CD8-positive, alpha-beta memory T cell (primary cell): ENCODE results near the gene ABHD14A. TPM values are rescaled to one million over a fixed set of nuclear protein-coding genes. Genes with fewer than 3 reads are reported as not detected.
A peak's percentile ranks its signal among the peaks of the same experiment; 100 is the strongest.

Experiments used
- CTCF ChIA-PET: fragments of 350-600 bp; sonication (Branson Sonifier 250); formaldehyde crosslinking; loops from one replicate; lab custom pipeline; 2021; ENCODE audit warnings: antibody characterized with exemption; lab: Charles Lee
- POLR2A ChIA-PET: fragments of 350-600 bp; sonication (Branson Sonifier 250); formaldehyde crosslinking; loops from one replicate; lab custom pipeline; 2021; ENCODE audit warnings: antibody characterized with exemption; lab: Charles Lee
- DNase-seq, 5 donors: peaks; one replicate each; pipeline versions ENCODE4 v3.0.0 to v3.0.0-alpha.2; 2020 to 2022; ENCODE audit warnings: mixed read lengths in 1 of 5
- H3K27ac ChIP-seq: one replicate; pipeline ENCODE4 v1.7.0; 2013; ENCODE audit warnings: low read depth, mild to moderate bottlenecking, low read length, moderate library complexity
- H3K27me3 ChIP-seq: 2 replicates; pipeline ENCODE4 v1.7.0; 2013; ENCODE audit warnings: low read length, mild to moderate bottlenecking; ENCODE audit not compliant: insufficient read depth, poor library complexity, severe bottlenecking
- H3K36me3 ChIP-seq: 2 replicates; pipeline ENCODE4 v1.7.0; 2013; ENCODE audit warnings: mild to moderate bottlenecking, low read length, moderate library complexity; ENCODE audit not compliant: insufficient read depth
- H3K4me1 ChIP-seq: 2 replicates; pipeline ENCODE4 v1.7.0; 2013; ENCODE audit warnings: mild to moderate bottlenecking, low read length, moderate library complexity; ENCODE audit not compliant: insufficient read depth
- H3K4me3 ChIP-seq: 2 replicates; pipeline ENCODE4 v1.7.0; 2013; ENCODE audit warnings: mild to moderate bottlenecking, low read length
- H3K9me3 ChIP-seq: 2 replicates; pipeline ENCODE4 v1.7.0; 2013; ENCODE audit warnings: mild to moderate bottlenecking, low read length
- H3K27ac Mint-ChIP-seq, 8 donors: one replicate each; pipeline ENCODE4 v1.8.0; 2020 to 2021; ENCODE audit warnings: mixed read lengths in 8 of 8, mild to moderate bottlenecking in 6 of 8, inconsistent platforms in 3 of 8, moderate library complexity in 3 of 8
- H3K27me3 Mint-ChIP-seq, 2 donors: one replicate each; pipeline ENCODE4 v1.8.0; 2020 to 2021; ENCODE audit warnings: mixed read lengths in 2 of 2, mild to moderate bottlenecking in 1 of 2, moderate library complexity in 1 of 2
- H3K36me3 Mint-ChIP-seq, 3 donors: one replicate each; pipeline ENCODE4 v1.8.0; 2020 to 2021; ENCODE audit warnings: mixed read lengths in 3 of 3, inconsistent platforms in 1 of 3, mild to moderate bottlenecking in 1 of 3
- H3K4me1 Mint-ChIP-seq, 3 donors: one replicate each; pipeline ENCODE4 v1.8.0; 2020 to 2021; ENCODE audit warnings: mixed read lengths in 3 of 3, inconsistent platforms in 1 of 3, mild to moderate bottlenecking in 1 of 3
- H3K4me3 Mint-ChIP-seq, 7 donors: one replicate each; pipeline ENCODE4 v1.8.0; 2020 to 2021; ENCODE audit warnings: mixed read lengths in 7 of 7, mild to moderate bottlenecking in 6 of 7, moderate library complexity in 4 of 7, inconsistent platforms in 2 of 7
- H3K9me3 Mint-ChIP-seq, 5 donors: one replicate each; pipeline ENCODE4 v1.8.0; 2020 to 2022; ENCODE audit warnings: mixed read lengths in 5 of 5, mild to moderate bottlenecking in 3 of 5, moderate library complexity in 2 of 5, inconsistent platforms in 1 of 5
- polyA plus RNA-seq: library from polyadenylated mRNA; unstranded; fragments of 300-500 nt; fragmentation: Illumina TruSeq; gene quantifications from one replicate; pipeline ENCODE4 v1.2.3, GENCODE V29; 2021
- total RNA-seq, 2 experiments: library from RNA; stranded (reverse); gene quantifications; one replicate each; pipeline ENCODE4 v1.2.3, GENCODE V29; 2021

ABHD14A gene
- total and polyA plus RNA-seq, 3 experiments from 2014 or later = 14.4 to 117 (median 16.0) TPM

DNA sequence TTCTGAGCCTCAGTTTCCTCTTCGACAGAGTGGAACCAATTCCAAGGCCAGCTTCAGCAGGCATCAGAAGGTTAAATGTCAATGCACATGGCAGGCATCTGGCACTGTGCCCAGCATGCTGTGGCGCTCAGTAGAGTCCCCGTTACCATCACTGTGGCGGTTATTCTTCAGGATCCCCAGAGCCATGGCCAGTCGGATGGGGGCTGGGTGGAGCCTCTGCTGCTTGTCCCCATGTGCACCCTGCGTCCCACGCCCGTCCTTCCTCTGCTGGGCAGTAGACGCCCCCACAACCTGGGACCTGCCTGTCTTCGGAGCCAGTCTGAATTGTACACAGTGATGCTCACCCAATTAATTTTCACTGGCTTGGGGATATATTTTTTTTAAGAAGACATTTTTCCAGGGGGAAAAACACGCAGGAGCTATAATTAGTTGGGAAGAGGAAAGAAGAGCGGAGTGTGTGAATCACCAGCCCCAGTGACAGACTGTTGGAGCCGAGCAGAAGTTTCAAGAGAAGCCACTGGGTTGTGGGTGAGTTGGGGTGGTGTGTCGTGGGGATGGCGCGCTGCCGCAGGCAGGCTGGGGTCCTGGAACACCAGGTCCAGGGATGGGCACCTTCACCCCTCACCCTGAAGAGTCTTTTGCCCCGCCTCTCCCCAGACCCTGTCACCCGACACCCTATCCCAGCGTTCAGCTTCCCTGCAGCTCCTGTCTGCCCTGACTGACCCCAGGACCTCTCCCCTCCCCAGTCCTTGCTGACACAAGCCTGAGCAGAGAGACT is 47.6 kb downstream of the ABHD14A start:
- H3K36me3 Mint-ChIP-seq = no peaks in the 10 kb centered on the region

DNA sequence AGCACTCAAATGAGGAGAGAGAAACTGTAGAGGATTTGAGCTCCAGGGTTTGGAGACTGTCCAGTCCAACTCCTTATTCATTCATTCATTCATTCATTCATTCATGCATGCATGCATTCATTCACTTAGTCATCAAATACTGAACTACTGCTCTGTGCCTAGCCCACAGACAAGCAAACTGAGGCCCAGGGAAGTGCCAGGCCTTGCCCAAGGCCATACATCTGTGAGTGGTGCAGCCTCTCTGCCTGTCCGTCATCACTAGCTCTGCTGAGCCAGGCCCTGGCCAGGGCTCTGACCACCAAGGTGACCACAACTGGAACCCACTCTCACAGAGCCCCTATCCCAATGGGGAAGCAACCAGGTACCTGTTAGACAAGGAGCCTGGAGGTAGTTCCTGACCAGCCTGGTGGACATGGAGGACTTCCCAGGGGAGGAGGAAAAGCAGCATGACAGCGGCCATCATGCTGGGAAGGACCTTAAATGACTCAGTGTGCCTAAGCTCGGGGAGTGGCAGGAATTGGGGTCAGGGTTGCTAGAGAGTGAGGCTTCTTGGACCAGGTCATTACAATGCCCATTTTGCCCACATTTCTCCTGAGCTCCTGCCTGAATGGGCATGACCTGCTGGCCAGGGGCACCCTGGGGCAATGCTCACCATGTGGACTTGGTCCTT is 48.4 kb downstream of the ABHD14A start:
- CTCF ChIA-PET = interaction anchor here (0.7 kb wide), 1 partner anchor 187 kb away, joined by 3 read pairs; no protein-coding TSS in a partner anchor

More for the DNA sequence above, 47.6 kb downstream of the ABHD14A start:
- peaks cover 0 to 1% of the 10 kb centered on the region in 2 donors for H3K27me3 Mint-ChIP-seq
- ChIA-PET POLR2A (no interaction called here), CTCF (interaction anchor here (0.7 kb wide), 1 partner anchor 188 kb away, joined by 3 read pairs; no protein-coding TSS in a partner anchor)
- H3K4me1 ChIP-seq = no peaks in the 10 kb centered on the region
- no peaks in the 10 kb centered on the region for H3K9me3 Mint-ChIP-seq
- peak overlapping the region in 1 of 8 donors; percentile 32 for H3K27ac Mint-ChIP-seq
- H3K4me3 Mint-ChIP-seq = no peak overlapping the region
- no peak overlapping the region for H3K4me3 ChIP-seq
- no peak for DNase-seq
- no peaks in the 10 kb centered on the region for H3K9me3 ChIP-seq
- no peaks in the 10 kb centered on the region for H3K36me3 ChIP-seq
- H3K4me1 Mint-ChIP-seq = no peaks in the 10 kb centered on the region
- no peak overlapping the region for H3K27ac ChIP-seq
- H3K27me3 ChIP-seq = no peaks in the 10 kb centered on the region

DNA sequence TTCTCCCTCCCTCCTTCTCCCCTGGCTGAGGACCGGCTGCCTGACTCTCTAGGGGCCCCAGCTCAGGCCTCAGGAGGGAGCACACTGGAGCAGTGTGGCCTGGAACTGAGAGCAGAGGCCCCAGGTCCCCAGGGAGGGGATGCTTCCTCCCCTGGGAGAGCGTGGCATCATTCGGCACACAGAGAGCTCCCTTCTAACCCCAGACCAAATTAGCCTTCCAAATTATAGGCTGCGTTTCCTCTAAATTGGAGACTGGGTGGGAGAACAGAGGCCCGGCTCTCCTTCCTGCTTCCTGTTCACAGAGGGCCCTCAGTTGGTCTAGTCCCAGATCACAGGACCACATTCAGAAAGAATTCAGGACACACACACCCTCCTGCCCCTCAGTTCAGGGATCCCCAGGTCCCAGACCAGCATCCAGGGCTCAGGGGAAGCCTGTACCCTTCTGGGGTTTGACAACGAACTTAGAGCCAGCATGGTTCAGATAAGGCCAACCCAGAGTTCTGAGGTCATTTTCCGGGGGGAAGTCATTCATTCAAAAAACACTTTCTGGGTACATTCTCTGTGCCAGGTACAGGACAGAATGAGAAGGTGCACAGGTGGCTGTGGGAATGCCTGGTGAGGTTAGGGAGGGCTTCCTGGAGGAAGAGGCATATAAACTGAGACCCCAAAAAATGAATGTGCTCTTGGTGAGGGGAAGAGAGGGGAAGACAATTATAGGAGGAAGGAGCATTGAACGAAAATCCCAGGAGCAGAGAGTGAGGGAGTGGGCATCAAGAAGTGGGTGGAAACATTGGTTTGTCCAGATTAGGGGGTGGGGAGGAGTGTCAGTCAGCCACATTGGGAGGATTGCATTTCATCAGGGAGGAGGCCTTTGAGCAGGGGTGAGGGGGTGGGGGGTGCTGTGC is 49.2 kb downstream of the ABHD14A start:
- no peak overlapping the region for H3K27ac Mint-ChIP-seq
- H3K4me1 Mint-ChIP-seq = no peaks in the 10 kb centered on the region
- no peaks in the 10 kb centered on the region for H3K36me3 Mint-ChIP-seq
- no peak overlapping the region for H3K27ac ChIP-seq
- no peaks in the 10 kb centered on the region for H3K4me1 ChIP-seq
- H3K9me3 Mint-ChIP-seq = no peaks in the 10 kb centered on the region
- no peak overlapping the region for H3K4me3 ChIP-seq
- no peaks in the 10 kb centered on the region for H3K36me3 ChIP-seq
- ChIA-PET CTCF (no interaction called here), POLR2A (no interaction called here)
- no peak overlapping the region for H3K4me3 Mint-ChIP-seq
- no peak for DNase-seq
- no peaks in the 10 kb centered on the region for H3K27me3 ChIP-seq
- H3K9me3 ChIP-seq = no peaks in the 10 kb centered on the region
- peaks cover 0 to 1% of the 10 kb centered on the region in 2 donors for H3K27me3 Mint-ChIP-seq

More for the DNA sequence above, 48.4 kb downstream of the ABHD14A start:
- H3K4me1 Mint-ChIP-seq = no peaks in the 10 kb centered on the region
- no peaks in the 10 kb centered on the region for H3K36me3 Mint-ChIP-seq
- no peaks in the 10 kb centered on the region for H3K9me3 Mint-ChIP-seq
- POLR2A ChIA-PET = no interaction called here
- no peaks in the 10 kb centered on the region for H3K27me3 ChIP-seq
- H3K4me3 ChIP-seq = no peak overlapping the region
- H3K27ac Mint-ChIP-seq = peak overlapping the region in 1 of 8 donors; percentile 64
- H3K4me3 Mint-ChIP-seq = no peak overlapping the region
- no peaks in the 10 kb centered on the region for H3K36me3 ChIP-seq
- H3K9me3 ChIP-seq = no peaks in the 10 kb centered on the region
- H3K27me3 Mint-ChIP-seq = peaks cover 0 to 1% of the 10 kb centered on the region in 2 donors
- no peak for DNase-seq
- H3K4me1 ChIP-seq = no peaks in the 10 kb centered on the region
- no peak overlapping the region for H3K27ac ChIP-seq

DNA sequence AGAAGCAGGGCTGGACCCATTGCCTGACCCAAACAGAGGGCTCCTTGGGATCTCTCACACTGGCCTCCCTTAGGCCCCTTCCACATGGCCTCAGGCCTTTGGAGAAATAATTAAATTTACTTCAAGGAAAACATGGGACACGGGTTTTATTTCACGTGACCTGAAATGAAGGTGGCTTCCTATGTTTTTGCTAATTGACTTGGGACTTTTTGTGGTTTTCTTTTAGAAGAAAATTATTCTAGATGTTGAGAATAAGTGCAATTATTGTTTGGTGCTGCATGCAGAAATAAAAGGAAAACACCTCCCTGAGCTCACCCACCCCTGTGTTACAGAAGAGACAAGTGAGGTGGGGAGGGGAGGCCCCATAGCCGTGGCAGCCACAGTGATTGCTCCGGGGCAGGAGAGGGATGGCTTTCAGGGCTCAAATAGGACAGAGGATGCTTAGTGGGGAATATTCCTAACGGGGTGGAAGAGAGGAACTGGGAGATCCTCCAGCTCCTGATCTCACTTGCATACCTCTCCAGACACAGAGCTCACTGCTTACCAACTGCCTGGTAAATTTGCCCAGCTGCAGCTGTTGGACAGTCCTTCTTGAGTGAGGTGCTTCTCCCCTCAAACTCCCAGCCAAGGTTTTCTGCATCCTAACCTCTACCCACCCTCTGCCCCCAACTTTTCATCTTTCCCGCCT is 50.0 kb downstream of the ABHD14A start:
- Mint-ChIP-seq H3K4me1 (no peaks in the 10 kb centered on the region), H3K27me3 (peaks cover 0 to 1% of the 10 kb centered on the region in 2 donors), H3K4me3 (peak overlapping the region in 1 of 7 donors; percentile 54), H3K9me3 (no peaks in the 10 kb centered on the region), H3K36me3 (no peaks in the 10 kb centered on the region), H3K27ac (no peak overlapping the region)
- H3K27ac ChIP-seq = no peak overlapping the region
- no peak for DNase-seq
- no peaks in the 10 kb centered on the region for H3K9me3 ChIP-seq
- H3K4me1 ChIP-seq = no peaks in the 10 kb centered on the region
- no peaks in the 10 kb centered on the region for H3K36me3 ChIP-seq
- no peaks in the 10 kb centered on the region for H3K27me3 ChIP-seq
- ChIA-PET CTCF (no interaction called here), POLR2A (no interaction called here)
- H3K4me3 ChIP-seq = no peak overlapping the region

DNA sequence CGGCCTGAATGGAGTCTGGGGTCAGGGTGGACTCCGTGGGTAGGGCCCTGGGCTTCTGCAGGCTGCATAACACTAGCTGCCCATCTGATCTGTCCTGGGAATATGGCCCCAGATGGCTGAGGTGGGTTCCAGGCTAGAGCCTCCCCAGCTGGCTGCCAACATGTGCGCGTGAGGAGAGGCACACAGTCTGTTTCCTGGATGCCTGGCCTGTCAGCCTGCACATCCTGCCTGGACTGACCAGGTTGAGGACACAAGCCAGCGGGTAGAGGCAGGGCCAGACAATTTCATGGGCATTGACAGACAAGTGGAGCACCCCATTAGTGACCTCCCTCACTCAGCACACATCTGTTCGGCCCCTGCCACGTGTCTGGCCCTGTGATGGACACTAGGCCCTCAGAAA is 50.6 kb downstream of the ABHD14A start:
- peaks cover 0 to 1% of the 10 kb centered on the region in 2 donors for H3K27me3 Mint-ChIP-seq
- CTCF ChIA-PET = no interaction called here
- H3K4me3 Mint-ChIP-seq = no peak overlapping the region

DNA sequence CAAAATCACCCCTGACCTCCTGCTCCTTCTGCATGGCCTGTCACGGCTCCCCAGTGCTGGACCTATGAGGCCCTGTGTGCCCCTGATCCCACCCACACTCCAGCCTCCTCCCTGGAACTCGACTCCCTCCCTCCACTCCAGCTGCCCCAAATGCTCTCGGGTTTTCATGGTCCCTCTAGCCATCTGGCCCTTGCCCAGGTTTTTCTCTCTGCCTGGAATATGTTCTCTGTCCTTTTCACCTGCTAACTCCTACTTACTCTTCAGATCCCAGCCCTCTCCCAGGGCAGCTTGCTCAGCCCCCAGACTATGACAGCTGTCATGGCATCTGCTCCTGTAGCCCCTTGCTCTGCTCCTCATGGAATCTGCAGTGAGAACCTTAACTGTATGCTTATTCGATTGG is 51.2 kb downstream of the ABHD14A start:
- H3K27me3 Mint-ChIP-seq = peaks cover 0 to 1% of the 10 kb centered on the region in 2 donors
- CTCF ChIA-PET = no interaction called here
- no peaks in the 10 kb centered on the region for H3K9me3 Mint-ChIP-seq
- Histone ChIP-seq H3K9me3 (no peaks in the 10 kb centered on the region), H3K27me3 (no peaks in the 10 kb centered on the region), H3K36me3 (no peaks in the 10 kb centered on the region), H3K27ac (no peak overlapping the region), H3K4me1 (no peaks in the 10 kb centered on the region), H3K4me3 (no peak overlapping the region)
- peak overlapping the region in 2 of 8 donors; percentile 7 to 38 for H3K27ac Mint-ChIP-seq
- DNase-seq = no peak
- H3K36me3 Mint-ChIP-seq = no peaks in the 10 kb centered on the region
- H3K4me1 Mint-ChIP-seq = no peaks in the 10 kb centered on the region
- H3K4me3 Mint-ChIP-seq = no peak overlapping the region
- POLR2A ChIA-PET = no interaction called here

More for the DNA sequence above, 50.6 kb downstream of the ABHD14A start:
- Histone ChIP-seq H3K27ac (no peak overlapping the region), H3K36me3 (no peaks in the 10 kb centered on the region), H3K4me1 (no peaks in the 10 kb centered on the region), H3K4me3 (no peak overlapping the region), H3K9me3 (no peaks in the 10 kb centered on the region), H3K27me3 (no peaks in the 10 kb centered on the region)
- POLR2A ChIA-PET = no interaction called here
- Mint-ChIP-seq H3K4me1 (no peaks in the 10 kb centered on the region), H3K36me3 (no peaks in the 10 kb centered on the region), H3K9me3 (no peaks in the 10 kb centered on the region), H3K27ac (no peak overlapping the region)
- no peak for DNase-seq

DNA sequence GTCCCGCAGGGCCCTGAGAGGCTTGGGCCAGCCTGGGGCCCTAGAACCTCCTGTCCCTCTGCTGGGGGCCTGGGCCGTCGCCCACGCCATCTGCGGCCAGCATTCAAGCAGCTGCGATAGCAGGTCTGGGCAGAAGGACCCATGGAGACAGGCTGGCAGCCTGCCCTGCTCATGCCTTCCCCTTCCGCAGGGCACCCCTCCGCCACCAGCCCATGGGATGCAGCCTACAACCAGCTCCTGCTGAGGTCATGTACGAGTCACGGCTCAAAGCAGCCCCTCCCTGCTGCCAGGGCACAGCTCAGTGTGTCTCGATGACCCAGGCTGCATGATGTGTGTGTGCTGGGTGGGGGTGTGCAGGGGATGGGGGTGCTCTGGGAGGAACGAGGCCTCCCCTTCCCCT is 53.7 kb downstream of the ABHD14A start:
- CTCF ChIA-PET = no interaction called here

More for the DNA sequence above, 53.7 kb downstream of the ABHD14A start:
- Histone ChIP-seq H3K4me1 (no peaks in the 10 kb centered on the region), H3K27me3 (no peaks in the 10 kb centered on the region), H3K36me3 (no peaks in the 10 kb centered on the region), H3K9me3 (no peaks in the 10 kb centered on the region), H3K4me3 (no peak overlapping the region), H3K27ac (no peak overlapping the region)
- Mint-ChIP-seq H3K27me3 (no peaks in the 10 kb centered on the region), H3K27ac (no peak overlapping the region), H3K4me1 (no peaks in the 10 kb centered on the region), H3K9me3 (no peaks in the 10 kb centered on the region), H3K36me3 (no peaks in the 10 kb centered on the region), H3K4me3 (no peak overlapping the region)
- DNase-seq = no peak
- POLR2A ChIA-PET = no interaction called here
